HG03565 (cell line): Measurements from ENCODE around the gene ATP5PD.
A peak's percentile ranks its signal among the peaks of the same experiment; 100 is the strongest.
"Not testable (repeated sequence)": the region's sequence is repeated elsewhere in the genome, so short reads cannot be mapped to it uniquely, and the experiment has no call there.

Experiments used
- ATAC-seq: cut with Tn5 transposase; IDR thresholded peaks from one replicate; pipeline ENCODE4 v1.9.1; 2021; ENCODE audit warnings: mild to moderate bottlenecking, moderate library complexity; ENCODE audit not compliant: unreplicated experiment

ATP5PD gene

DNA sequence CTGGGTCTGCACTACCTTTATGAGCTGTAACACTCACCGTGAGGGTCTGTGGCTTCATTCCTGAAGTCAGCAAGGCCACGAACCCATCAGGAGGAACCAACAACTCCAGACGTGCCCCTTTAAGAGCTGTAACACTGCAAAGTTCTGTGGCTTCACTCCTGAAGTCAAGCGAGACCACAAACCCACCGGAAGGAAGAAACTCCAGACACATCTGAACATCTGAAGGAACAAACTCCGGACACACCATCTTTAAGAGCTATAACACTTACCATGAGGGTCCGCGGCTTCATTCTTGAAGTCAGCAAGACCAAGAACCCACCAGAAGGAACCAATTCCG lies 21.4 kb downstream of the ATP5PD start:
- ATAC-seq: not testable (repeated sequence)

GRCh38 chr17:75024686-75025397 lies 21.9 kb downstream of the ATP5PD start:
- ATAC-seq: no peak

DNA sequence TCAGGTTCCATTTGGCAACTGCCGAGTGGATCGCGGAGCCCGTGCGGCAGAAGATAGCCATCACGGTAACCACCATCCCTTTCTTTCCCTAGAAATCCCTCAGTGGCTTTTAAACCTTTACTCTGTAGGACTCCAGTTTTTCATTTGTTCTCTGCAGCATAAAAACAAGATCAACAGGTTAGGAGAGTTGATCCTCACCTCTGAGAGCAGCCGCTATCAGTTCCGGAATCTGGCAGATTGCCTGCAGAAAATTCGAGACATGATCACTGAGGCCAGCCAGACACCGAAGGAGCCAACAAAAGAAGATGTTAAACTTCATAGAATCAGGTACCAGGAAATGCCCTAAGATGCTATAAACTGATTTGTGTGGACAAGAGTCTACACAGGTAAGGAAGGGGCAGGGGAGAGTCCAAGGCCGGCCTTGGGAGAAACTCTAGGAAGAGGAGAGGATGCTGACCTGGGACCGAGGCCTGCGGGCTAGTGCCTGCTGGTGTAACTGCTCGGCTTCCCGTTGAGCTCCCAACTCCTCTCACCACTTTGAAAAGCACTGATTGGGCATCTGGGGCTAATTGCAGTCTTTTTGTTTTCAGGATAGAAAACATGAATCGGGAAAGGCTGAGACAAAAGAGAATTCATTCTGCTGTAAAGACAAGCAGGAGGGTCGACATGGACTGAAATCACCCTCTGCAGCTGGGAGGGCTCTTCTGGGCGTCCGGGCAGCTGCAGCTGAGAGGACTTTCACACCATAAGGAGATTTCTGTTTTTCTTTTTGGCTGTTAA lies 26.2 kb downstream of the ATP5PD start:
- no peak for ATAC-seq

DNA sequence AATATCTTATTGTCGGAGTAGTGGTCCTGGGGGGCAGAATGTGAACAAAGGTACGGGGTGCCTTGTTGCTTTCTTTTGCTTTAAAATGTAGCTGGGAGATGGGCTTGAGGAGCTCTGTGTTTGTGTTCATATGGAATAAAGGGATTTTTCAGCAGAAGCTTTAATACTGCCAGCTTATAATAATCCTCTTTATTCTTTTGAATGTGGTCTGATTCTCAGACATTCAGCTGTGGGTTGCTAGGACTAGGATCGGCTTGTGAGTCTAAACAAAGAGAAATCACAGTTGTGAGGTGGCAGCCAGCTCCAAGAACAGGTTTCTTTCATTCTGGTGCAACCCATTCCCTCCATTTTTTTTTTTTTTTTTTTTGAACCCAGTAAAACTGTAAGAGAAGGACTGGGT lies 27.1 kb downstream of the ATP5PD start:
- ATAC-seq: no peak

DNA sequence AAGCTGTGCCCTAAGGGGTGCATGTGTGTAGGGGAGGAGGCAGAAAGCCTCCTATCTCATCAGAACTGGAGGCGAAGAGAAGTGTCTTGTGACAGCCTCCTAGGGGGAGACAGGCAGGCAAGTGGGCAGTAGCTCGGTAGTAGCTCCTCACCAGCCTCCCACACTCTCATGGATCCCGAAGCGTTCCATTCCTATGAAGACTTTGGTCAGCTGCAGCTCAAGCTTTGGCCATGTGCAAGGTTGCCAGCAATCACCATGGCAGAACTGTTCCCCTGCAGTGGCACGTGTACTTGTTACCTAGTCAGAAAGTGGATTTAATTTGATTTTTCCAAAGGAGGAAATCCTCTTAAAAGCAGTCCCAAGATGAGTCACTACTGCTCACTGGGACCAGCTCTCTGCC lies 27.6 kb downstream of the ATP5PD start:
- no peak for ATAC-seq

DNA sequence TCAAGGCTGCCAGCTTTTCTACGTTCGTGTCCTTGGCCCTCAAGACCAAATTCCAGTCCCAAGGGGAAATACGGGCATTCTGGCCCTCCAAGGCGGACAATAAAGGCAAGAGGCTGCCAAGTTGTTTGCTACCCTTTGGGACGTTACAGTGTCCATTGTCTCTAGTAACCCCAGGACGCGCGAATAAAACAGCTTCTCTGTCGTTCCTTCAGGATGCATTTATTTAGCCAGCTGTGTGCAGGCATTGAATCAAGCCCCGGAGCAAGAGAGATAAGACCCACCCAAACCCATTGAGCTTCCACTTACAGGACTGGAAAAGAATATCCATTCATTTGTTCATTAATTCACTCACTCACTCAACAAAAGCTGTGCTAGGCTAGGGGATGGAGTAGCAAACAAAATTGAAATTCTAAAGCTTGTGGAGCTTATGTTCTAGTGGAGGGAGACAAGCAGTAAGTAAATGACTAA lies 33.6 kb downstream of the ATP5PD start:
- ATAC-seq: no peak

DNA sequence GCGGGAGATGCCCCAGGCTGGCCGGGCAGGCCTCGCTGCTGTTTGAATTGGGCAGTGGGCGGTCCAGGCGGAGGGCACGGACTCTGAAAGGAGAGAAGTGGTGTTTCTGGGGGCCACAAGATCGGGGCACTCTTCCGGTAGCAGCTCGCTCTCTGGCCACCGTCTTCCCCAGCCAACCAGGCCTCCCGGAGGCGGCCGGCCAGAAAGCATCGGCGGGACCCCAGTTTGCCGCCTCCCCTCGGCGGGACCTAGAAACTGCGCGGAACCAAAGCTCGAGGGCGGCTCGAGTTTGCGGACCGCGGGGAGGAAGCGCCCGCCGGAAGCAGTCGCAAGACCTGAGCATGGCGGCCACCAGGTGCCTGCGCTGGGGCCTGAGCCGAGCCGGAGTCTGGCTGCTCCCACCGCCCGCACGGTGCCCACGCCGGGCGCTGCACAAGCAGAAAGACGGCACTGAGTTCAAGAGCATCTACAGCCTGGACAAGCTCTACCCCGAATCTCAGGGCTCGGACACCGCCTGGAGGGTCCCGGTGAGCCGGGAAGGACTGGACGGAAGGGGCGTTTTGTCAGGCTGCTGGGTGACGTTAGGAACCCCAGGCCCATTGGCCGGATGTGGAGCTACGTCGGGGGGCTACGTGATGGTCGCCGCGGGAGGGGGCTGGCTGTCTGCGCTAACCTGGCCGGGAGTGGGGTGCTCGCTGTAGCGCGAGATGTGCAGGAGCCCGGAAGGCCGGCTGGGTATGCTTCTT lies 34.2 kb downstream of the ATP5PD start, which contains the start of gene MRPL58:
Gene MRPL58, plus strand, starts transcription at position 325 of the 746 bp plus-strand sequence. Its CDS starts 17 bp downstream, at position 342.
- ATAC-seq: peak; percentile 82

DNA sequence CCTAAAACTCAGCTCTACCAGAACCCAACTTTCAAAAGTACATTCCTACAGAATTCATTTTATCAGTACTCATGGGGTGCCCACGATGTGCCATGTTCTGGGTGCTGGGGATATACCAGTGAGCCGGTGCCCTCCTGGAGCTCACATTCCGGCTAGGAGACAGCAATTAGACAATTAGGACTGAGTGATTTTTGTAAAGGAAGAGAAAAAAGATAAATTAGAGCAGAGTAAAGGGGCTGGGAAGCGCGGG lies 34.7 kb downstream of the ATP5PD start:
- ATAC-seq: no peak

DNA sequence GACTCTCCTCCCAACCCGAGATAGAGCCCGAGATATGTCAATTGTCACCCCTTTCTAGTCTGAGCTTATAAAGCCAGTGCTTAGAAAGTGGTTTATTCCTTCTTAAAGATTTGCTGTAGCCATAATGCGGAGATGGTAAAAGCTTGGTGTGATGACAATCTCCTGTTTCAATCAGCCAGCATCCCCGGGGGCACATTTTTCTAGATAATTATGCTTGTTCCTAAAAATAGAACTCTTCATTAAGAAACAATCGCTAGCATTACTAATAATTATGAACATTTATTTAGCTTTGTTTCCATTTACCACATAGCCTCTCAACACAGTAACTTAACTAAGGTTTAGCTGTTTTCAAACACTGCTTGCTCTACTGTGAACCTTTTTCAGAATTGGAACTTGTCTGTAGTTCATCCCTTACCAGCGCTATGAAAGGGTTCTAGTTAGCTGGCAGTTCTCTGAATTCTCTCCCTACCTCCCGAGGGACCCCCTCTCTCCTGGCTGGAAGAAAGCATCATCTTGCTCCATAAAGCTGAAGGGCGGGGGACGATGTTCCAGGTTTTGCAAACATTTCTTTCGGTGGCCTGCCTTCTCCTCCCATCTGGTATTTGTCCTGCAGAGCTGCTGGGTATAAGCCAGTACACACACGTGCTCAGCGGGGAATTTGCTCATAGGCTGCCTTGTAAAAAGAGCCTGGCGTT lies 35.2 kb downstream of the ATP5PD start:
- no peak for ATAC-seq

- no peak for ATAC-seq
These were observed 35.9 kb downstream of the ATP5PD start for GRCh38 chr17:75010683-75011400.

DNA sequence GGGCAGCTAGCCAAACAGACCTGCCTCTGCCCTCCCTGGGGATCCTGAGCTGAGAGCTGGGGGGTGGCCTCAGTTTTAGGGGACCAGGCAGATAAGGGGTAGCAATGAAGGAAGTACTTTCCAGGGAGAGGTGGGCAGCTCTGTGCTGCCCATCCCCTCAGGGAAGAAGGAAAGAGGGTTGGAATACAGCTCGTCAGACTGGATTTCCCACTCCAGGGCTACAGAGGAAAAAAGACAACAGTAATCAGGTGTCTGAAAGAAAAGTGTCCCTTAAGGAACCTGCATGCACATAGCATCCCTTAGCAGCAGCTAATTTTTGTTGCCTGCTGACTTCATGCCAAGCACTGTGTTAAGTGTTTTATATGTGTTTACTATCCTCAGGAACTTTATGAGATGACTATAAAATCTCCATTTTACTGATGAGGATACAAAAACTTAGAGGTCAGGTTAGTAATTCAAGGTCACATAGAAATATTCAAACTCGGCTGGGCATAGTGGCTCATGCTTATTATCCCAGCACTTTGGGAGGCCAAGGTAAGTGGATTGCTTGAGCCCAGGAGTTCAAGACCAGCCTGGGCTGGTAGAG lies 37.5 kb downstream of the ATP5PD start:
- no peak for ATAC-seq

- no peak for ATAC-seq
These were observed 38.4 kb downstream of the ATP5PD start for GRCh38 chr17:75008373-75008772.

DNA sequence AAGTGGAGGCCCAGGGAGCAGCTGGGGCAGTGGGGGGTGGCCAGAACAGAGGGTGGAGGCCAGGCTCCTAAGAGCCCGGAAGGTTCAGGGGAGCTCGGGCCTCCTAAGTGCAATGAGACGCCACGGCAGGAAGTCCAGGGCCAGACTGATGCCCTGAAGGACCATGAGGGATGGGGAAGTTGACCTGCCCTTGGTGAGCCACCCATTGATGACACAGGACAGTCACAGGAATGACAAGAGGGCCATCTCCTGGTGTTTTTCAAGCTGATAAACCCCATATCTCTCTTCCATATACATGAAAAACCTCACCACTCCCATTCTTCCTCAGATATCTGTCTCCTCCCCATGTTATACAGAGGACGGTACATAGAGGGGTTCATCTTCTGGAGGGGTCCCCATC lies 40.1 kb downstream of the ATP5PD start:
- ATAC-seq: no peak

- ATAC-seq: not testable (repeated sequence)
These were observed 40.7 kb downstream of the ATP5PD start for GRCh38 chr17:75006084-75006483.

DNA sequence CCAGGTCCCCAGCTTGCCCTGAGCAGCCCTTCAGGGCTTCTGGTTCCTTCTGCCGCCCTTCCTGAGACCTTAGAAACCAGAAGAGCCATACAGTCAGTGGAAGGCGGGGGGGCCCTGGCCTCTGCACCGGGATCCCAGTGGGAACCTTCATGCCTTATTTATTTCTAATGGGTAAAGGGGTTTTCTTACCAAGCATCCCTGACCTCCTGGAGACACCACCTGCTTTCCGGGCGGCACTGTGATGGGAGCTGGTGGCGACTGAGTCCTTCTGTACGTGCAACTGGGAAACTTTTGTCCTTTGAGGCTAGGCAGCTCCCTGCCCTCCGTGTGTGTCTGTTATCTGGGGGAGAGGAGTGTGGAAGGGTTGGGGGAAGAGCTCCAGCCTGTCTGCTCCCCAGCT lies 41.5 kb downstream of the ATP5PD start:
- no peak for ATAC-seq

- no peak for ATAC-seq
These were observed 42.4 kb downstream of the ATP5PD start for GRCh38 chr17:75004371-75004770.

DNA sequence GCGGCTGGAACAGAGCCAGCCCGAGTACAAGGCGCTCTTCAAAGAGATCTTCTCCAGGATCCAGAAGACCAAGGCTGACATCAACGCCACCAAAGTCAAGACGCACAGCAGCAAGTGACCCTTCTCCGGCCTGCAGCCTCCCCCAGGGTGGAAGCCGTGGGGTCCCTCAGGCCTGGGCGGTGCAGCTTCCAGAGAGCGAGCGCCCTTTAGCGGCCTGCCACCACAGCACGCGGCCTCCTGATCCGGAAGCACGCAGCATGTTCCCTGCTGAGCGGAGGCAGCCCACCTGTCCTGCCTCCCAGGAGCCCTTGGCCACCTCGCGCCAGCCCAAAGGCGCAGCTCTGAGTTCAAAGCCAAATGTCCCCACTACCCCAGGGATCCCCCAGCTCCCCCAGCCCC lies 42.8 kb downstream of the ATP5PD start:
- ATAC-seq: no peak

DNA sequence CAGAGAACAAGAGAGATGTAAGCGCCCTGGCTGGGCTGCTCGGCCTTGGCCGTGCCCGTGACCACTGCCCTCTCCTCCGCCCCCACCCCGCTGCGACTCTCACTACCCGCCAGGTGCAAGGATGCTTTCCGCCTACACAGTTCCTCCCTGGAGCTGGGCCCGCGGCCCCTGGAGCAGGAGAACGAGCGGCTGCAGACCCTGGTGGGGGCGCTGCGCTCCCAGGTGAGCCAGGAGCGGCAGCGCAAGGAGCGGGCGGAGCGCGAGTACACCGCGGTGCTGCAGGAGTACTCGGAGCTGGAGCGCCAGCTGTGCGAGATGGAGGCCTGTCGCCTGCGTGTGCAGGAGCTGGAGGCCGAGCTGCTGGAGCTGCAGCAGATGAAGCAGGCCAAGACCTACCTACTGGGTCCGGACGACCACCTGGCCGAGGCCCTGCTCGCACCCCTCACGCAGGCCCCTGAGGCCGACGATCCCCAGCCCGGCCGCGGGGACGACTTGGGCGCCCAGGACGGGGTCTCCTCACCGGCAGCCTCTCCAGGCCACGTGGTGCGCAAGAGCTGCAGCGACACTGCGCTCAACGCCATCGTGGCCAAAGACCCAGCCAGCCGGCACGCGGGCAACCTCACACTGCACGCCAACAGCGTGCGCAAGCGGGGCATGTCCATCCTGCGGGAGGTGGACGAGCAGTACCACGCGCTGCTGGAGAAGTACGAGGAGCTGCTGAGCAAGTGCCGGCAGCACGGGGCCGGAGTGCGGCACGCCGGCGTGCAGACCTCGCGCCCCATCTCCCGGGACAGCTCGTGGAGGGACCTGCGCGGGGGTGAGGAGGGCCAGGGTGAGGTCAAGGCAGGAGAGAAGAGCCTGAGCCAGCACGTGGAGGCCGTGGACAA lies 43.5 kb downstream of the ATP5PD start:
- ATAC-seq: no peak
